Measurements from ENCODE around the gene ZFP1. TPM values are rescaled to one million over a fixed set of nuclear protein-coding genes. Genes with fewer than 3 reads are reported as not detected.

ZFP1 gene
- total RNA-seq, 1 donor from 2014 or later: 13.2 TPM

GRCh38 chr16:75143941-75144340 lies 4.4 kb upstream of the ZFP1 start:
- intact Hi-C loops (cut with micrococcal nuclease): no loop called here

- intact Hi-C loops (cut with micrococcal nuclease): loop anchor here (1.0 to 5.0 kb wide), 13 partner anchors 32 to 541 kb away; partner anchors contain the start of genes CFDP1, GLG1, KARS1 and LDHD
Measured at GRCh38 chr16:75147968-75148310, 385 bp upstream of the ZFP1 start.

- intact Hi-C loops (cut with micrococcal nuclease): no loop called here
Measured at GRCh38 chr16:75151798-75152197, 3.5 kb downstream of the ZFP1 start.

GRCh38 chr16:75152635-75153034 lies 4.3 kb downstream of the ZFP1 start:
- intact Hi-C loops (cut with micrococcal nuclease): no loop called here

- intact Hi-C loops (cut with micrococcal nuclease): no loop called here
Measured at GRCh38 chr16:75160386-75160785, 12.1 kb downstream of the ZFP1 start.

GRCh38 chr16:75169899-75170405 lies 21.6 kb downstream of the ZFP1 start:
- intact Hi-C loops (cut with micrococcal nuclease): no loop called here

GRCh38 chr16:75172578-75172977 lies 24.3 kb downstream of the ZFP1 start:
- intact Hi-C loops (cut with micrococcal nuclease): no loop called here

GRCh38 chr16:75175074-75175473 lies 26.8 kb downstream of the ZFP1 start:
- intact Hi-C loops (cut with micrococcal nuclease): no loop called here

- intact Hi-C loops (cut with micrococcal nuclease): no loop called here
Measured at GRCh38 chr16:75176926-75177325, 28.6 kb downstream of the ZFP1 start.

GRCh38 chr16:75179208-75179607 lies 30.9 kb downstream of the ZFP1 start:
- intact Hi-C loops (cut with micrococcal nuclease): no loop called here

- intact Hi-C loops (cut with micrococcal nuclease): no loop called here
Measured at GRCh38 chr16:75181630-75182029, 33.3 kb downstream of the ZFP1 start.

- intact Hi-C loops (cut with micrococcal nuclease): no loop called here
Measured at GRCh38 chr16:75188832-75189477, 40.6 kb downstream of the ZFP1 start.

- intact Hi-C loops (cut with micrococcal nuclease): no loop called here
Measured at GRCh38 chr16:75189638-75190245, 41.4 kb downstream of the ZFP1 start.

GRCh38 chr16:75192606-75193264 lies 44.4 kb downstream of the ZFP1 start:
- intact Hi-C loops (cut with micrococcal nuclease): no loop called here

- intact Hi-C loops (cut with micrococcal nuclease): no loop called here
Measured at GRCh38 chr16:75193265-75193650, 44.9 kb downstream of the ZFP1 start.

- intact Hi-C loops (cut with micrococcal nuclease): no loop called here
Measured at GRCh38 chr16:75193730-75194444, 45.6 kb downstream of the ZFP1 start.

- intact Hi-C loops (cut with micrococcal nuclease): loop anchor here (5.0 kb wide), 2 partner anchors 371 to 384 kb away; partner anchors contain the start of gene GABARAPL2
Measured at GRCh38 chr16:75195811-75196790, 47.8 kb downstream of the ZFP1 start.

GRCh38 chr16:75196836-75197235 lies 48.5 kb downstream of the ZFP1 start:
- intact Hi-C loops (cut with micrococcal nuclease): loop anchor here (5.0 kb wide), 2 partner anchors 370 to 385 kb away; partner anchors contain the start of gene GABARAPL2

GRCh38 chr16:75197522-75198134 lies 49.3 kb downstream of the ZFP1 start:
- intact Hi-C loops (cut with micrococcal nuclease): loop anchor here (5.0 kb wide), 2 partner anchors 370 to 385 kb away; partner anchors contain the start of gene GABARAPL2

GRCh38 chr16:75198135-75198600 lies 49.8 kb downstream of the ZFP1 start:
- intact Hi-C loops (cut with micrococcal nuclease): loop anchor here (5.0 kb wide), 2 partner anchors 369 to 386 kb away; partner anchors contain the start of gene GABARAPL2
